Jurkat, Clone E6-1 (cell line): ENCODE measurements around the gene MCOLN2.
"Not testable (repeated sequence)": the region's sequence is repeated elsewhere in the genome, so short reads cannot be mapped to it uniquely, and the experiment has no call there.

Experiments used
- DNase-seq: peaks from one replicate; pipeline ENCODE4 v3.0.0-alpha.2; 2011; ENCODE audit warnings: low read depth, low spot score
- H3K4me3 ChIP-seq: 2 replicates; pipeline ENCODE4 v1.5.1; 2011; ENCODE audit warnings: mild to moderate bottlenecking, low read length, control low read depth, moderate library complexity

The MCOLN2 gene

DNA sequence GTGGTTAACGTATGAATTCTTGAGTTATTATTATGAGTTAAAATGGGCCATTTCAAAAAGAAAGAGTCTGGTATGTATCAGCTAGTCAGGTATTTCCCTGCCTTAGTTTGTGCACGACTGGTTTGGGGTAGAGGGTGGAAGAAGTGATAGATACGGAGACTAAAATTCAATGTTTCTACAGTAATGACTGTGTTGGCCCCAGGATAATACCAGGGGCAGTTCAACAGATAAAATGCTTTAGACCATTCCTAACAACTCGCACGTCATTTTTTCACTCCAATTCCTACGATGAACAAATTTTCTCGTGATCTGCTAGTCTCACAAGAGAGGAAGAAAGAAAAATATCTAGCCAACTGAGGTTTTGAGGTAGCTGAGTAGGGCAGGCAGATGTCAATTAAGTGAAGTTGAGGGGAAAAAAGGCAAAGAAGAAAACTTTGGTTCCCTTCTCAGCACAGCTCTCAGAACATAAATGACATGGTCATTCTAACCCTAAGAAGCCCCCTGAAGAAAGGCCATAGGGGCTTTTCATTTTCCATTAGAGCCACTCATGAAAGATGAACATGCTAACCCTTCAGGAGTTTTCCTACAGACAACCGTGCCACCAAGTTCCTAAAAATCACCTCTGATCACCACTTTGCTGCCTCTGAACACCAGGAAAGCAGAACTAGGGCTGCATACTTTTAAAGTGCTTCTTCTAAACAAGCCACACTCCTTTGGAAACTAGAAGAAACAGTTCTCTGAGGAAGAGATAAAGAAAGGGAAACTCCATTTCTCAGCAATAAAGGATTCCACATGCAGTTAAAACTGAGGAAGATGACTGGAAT lies 5.6 kb downstream of the MCOLN2 start:
- H3K4me3 ChIP-seq = no peak overlapping the region
- DNase-seq = no peak

- DNase-seq = no peak
- H3K4me3 ChIP-seq = no peak overlapping the region
Measured at GRCh38 chr1:84988588-84988987, 8.3 kb downstream of the MCOLN2 start.

- not testable (repeated sequence) for DNase-seq, H3K4me3 ChIP-seq
Measured at GRCh38 chr1:84986561-84986960, 10.4 kb downstream of the MCOLN2 start.

GRCh38 chr1:84985365-84985764 lies 11.5 kb downstream of the MCOLN2 start:
- H3K4me3 ChIP-seq = no peak overlapping the region
- no peak for DNase-seq

GRCh38 chr1:84982395-84982794 lies 14.5 kb downstream of the MCOLN2 start:
- no peak for DNase-seq
- no peak overlapping the region for H3K4me3 ChIP-seq

GRCh38 chr1:84975035-84975434 lies 21.9 kb downstream of the MCOLN2 start:
- no peak overlapping the region for H3K4me3 ChIP-seq
- DNase-seq = no peak

- H3K4me3 ChIP-seq = no peak overlapping the region
- no peak for DNase-seq
Measured at GRCh38 chr1:84973498-84974334, 23.2 kb downstream of the MCOLN2 start.

GRCh38 chr1:84972377-84972987 lies 24.4 kb downstream of the MCOLN2 start:
- no peak overlapping the region for H3K4me3 ChIP-seq
- no peak for DNase-seq

DNA sequence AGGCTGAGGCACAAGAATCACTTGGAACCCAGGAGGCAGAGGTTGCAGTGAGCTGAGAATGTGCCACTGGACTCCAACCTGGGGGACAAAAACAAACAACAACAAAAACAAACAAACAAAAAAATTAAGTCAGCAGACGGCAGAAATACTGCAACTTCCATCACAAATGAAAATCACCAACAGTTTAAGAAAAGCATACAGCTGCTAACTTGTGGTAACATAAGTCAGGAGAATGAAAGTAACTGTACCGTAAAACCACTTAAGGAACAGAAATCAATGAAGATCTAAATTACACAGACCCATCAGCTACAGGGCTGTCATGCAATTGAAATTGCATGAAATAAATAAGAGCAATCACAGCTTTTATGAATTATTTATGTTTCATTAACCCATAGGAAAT lies 25.0 kb downstream of the MCOLN2 start:
- no peak overlapping the region for H3K4me3 ChIP-seq
- DNase-seq = peak; percentile 12

DNA sequence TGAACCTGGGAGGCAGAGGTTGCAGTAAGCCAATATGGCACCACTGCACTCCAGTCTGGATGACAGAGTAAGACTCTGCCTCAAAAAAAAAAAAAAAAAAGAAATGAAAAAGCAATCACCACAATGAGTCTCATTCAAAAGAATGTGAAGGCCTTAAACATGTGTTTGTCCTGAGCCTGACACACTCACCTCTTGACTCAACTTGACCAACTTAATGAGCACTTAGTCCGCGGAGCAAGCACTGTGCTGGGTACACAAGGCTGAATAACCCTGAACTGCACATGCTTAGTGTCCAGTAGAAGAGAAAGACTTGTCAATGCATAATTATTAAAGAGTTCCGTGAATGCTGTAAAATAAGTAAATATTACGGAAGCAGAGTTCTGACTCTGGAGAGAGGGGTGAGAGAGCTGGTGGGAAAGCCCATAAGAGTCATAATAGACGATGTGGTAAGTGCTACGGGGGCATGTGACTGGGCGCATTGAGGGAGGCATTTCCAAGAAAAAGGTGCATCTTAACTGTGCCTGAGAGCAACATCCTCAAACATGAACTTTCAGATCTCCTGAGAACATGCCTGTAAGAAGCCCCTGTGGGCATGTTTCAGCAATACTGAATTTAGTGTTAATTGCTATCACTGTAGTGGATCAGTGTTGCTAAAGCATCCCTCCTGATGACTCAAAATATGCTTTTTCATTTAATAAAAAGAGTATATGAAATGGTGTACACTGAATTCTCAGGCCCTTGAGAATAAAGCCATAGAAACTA lies 27.2 kb downstream of the MCOLN2 start:
- no peak for DNase-seq
- H3K4me3 ChIP-seq = no peak overlapping the region

- DNase-seq = no peak
- no peak overlapping the region for H3K4me3 ChIP-seq
Measured at GRCh38 chr1:84968865-84969264, 28.0 kb downstream of the MCOLN2 start.

GRCh38 chr1:84968101-84968500 lies 28.8 kb downstream of the MCOLN2 start:
- H3K4me3 ChIP-seq = no peak overlapping the region
- no peak for DNase-seq

DNA sequence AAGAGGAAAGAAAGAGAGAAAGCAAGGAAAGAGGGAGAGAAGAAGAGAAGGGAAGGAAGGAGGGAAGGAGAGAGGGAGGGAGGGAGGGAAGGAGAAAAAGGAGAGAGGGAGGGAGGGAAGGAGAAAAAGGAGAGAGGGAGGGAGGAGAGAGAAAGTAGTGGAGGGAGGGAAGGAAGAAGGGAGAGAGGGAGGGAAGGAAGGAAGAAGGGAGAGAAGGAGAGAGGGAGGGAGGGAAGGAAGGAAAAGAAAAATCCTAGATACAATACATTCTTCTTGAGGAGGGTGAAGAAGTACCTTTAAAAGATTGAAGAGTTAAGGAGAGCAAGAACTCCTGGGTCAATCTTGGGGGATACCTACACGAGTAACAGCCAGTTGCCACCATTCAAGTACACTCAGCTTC lies 29.2 kb downstream of the MCOLN2 start:
- H3K4me3 ChIP-seq = no peak overlapping the region
- DNase-seq = no peak

- H3K4me3 ChIP-seq = no peak overlapping the region
- DNase-seq = no peak
Measured at GRCh38 chr1:84963021-84963420, 33.9 kb downstream of the MCOLN2 start.

DNA sequence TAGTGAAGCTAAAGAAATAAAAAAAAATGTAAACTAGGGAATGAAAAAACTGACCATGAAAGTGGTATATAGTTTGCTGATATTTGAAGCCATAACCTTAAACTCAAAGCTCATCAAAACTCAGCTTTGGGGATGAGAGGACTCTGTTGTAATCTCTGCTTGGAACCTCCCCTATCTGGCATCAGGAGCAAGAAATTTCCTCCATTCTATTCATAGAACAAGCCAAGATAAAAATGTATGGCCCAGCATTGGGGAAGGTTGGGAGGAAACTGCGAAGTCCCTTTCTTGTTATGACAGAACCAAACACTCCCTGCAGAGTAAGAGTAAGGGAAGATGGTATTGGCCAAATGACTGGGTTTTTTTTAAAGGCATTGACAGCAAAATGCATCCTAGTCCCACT lies 35.6 kb downstream of the MCOLN2 start:
- DNase-seq = no peak

GRCh38 chr1:84960371-84960770 lies 36.5 kb downstream of the MCOLN2 start:
- H3K4me3 ChIP-seq = no peak overlapping the region
- DNase-seq = no peak

More for the DNA sequence above, 35.6 kb downstream of the MCOLN2 start:
- no peak overlapping the region for H3K4me3 ChIP-seq

GRCh38 chr1:84959294-84959693 lies 37.6 kb downstream of the MCOLN2 start:
- no peak overlapping the region for H3K4me3 ChIP-seq
- DNase-seq = no peak

GRCh38 chr1:84957966-84958365 lies 38.9 kb downstream of the MCOLN2 start:
- no peak for DNase-seq
- no peak overlapping the region for H3K4me3 ChIP-seq

DNA sequence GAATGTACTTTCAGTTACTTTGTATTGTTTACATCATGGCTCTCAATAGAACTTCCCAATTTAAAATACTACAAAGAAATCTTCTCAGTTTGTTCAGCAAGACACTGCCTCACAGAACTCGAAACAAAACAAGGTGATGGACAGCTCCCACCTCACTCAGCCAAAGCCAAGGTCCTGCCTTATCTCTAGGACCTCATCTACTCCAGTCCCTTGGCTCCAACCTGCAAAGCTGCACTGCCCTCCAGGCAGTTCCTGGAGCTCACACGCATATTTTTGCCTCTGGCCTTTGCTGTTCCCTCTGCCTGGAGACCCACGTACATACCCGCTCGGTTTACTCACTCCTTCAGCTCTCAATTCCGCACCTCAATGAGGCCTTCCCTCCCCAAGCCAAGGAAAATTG lies 40.3 kb downstream of the MCOLN2 start:
- no peak for DNase-seq
- H3K4me3 ChIP-seq = no peak overlapping the region
